ENCODE results near the gene IFNAR2. TPM values are rescaled to one million over a fixed set of nuclear protein-coding genes. Genes with fewer than 3 reads are reported as not detected.

IFNAR2 gene
- total RNA-seq, 1 donor from 2014 or later, result 23.3 TPM

GRCh38 chr21:33254766-33255165 is 25.0 kb downstream of the IFNAR2 start:
- Histone ChIP-seq H3K79me2 (ENCODE audit: insufficient read depth, low read length) (no peaks in the 10 kb centered on the region), H3K27me3 (ENCODE audit: insufficient read depth, low read length) (no peaks in the 10 kb centered on the region), H4K20me1 (ENCODE audit: insufficient read depth, low read length) (no peaks in the 10 kb centered on the region), H3K9ac (ENCODE audit: low read length) (no peak overlapping the region), H3K27ac (ENCODE audit: low read depth, low read length) (no peak overlapping the region), H3K9me3 (ENCODE audit: insufficient read depth, low read depth, low read length) (no peaks in the 10 kb centered on the region), H3K4me3 (ENCODE audit: insufficient read depth, low read depth, low read length) (no peak overlapping the region), H3K4me1 (ENCODE audit: insufficient read depth, low read length) (no peaks in the 10 kb centered on the region), H3K36me3 (ENCODE audit: insufficient read depth, low read length) (peaks cover 3% of the 10 kb centered on the region), H3K4me2 (ENCODE audit: low read length) (no peak overlapping the region), H2AFZ (ENCODE audit: low read depth, low read length) (no peak overlapping the region)
- FAIRE-seq (no peak), DNase-seq (ENCODE audit: low read depth) (no peak)
- Mint-ChIP-seq H3K36me3 (ENCODE audit: low read depth, unreplicated experiment) (peaks cover 64% of the 10 kb centered on the region), H3K9me3 (ENCODE audit: unreplicated experiment) (peaks cover 3% of the 10 kb centered on the region), H3K4me1 (ENCODE audit: low read depth, unreplicated experiment) (peaks cover 1% of the 10 kb centered on the region), H3K27me3 (ENCODE audit: low read depth, unreplicated experiment) (no peaks in the 10 kb centered on the region), H3K27ac (ENCODE audit: unreplicated experiment) (no peak overlapping the region), H3K4me3 (ENCODE audit: unreplicated experiment) (no peak overlapping the region)
- TF ChIP-seq EZH2 (IDR thresholded peaks at IDR 0.05; ENCODE audit: insufficient read depth, low read length) (no peak), CTCF (IDR thresholded peaks at IDR 0.05; ENCODE audit: insufficient read depth, low read depth, low read length) (no peak)

GRCh38 chr21:33255404-33255803 is 25.7 kb downstream of the IFNAR2 start:
- no peak overlapping the region for H3K4me3 Mint-ChIP-seq (ENCODE audit: unreplicated experiment)
- H3K9me3 Mint-ChIP-seq (ENCODE audit: unreplicated experiment), result peaks cover 3% of the 10 kb centered on the region
- H3K79me2 ChIP-seq (ENCODE audit: insufficient read depth, low read length), result no peaks in the 10 kb centered on the region
- H3K4me1 ChIP-seq (ENCODE audit: insufficient read depth, low read length), result no peaks in the 10 kb centered on the region
- H3K36me3 Mint-ChIP-seq (ENCODE audit: low read depth, unreplicated experiment), result peaks cover 62% of the 10 kb centered on the region
- H3K9ac ChIP-seq (ENCODE audit: low read length), result no peak overlapping the region
- H2AFZ ChIP-seq (ENCODE audit: low read depth, low read length), result no peak overlapping the region
- no peak overlapping the region for H3K4me3 ChIP-seq (ENCODE audit: insufficient read depth, low read depth, low read length)
- no peaks in the 10 kb centered on the region for H3K27me3 Mint-ChIP-seq (ENCODE audit: low read depth, unreplicated experiment)
- H3K4me1 Mint-ChIP-seq (ENCODE audit: low read depth, unreplicated experiment), result peaks cover 2% of the 10 kb centered on the region
- H3K27ac ChIP-seq (ENCODE audit: low read depth, low read length), result no peak overlapping the region
- no peak for FAIRE-seq
- TF ChIP-seq EZH2 (IDR thresholded peaks at IDR 0.05; ENCODE audit: insufficient read depth, low read length) (no peak), CTCF (IDR thresholded peaks at IDR 0.05; ENCODE audit: insufficient read depth, low read depth, low read length) (no peak)
- no peak overlapping the region for H3K27ac Mint-ChIP-seq (ENCODE audit: unreplicated experiment)
- H3K36me3 ChIP-seq (ENCODE audit: insufficient read depth, low read length), result peaks cover 3% of the 10 kb centered on the region
- no peak overlapping the region for H3K4me2 ChIP-seq (ENCODE audit: low read length)
- no peak for DNase-seq (ENCODE audit: low read depth)
- no peaks in the 10 kb centered on the region for H3K27me3 ChIP-seq (ENCODE audit: insufficient read depth, low read length)
- H4K20me1 ChIP-seq (ENCODE audit: insufficient read depth, low read length), result no peaks in the 10 kb centered on the region
- no peaks in the 10 kb centered on the region for H3K9me3 ChIP-seq (ENCODE audit: insufficient read depth, low read depth, low read length)

GRCh38 chr21:33256019-33256418 is 26.3 kb downstream of the IFNAR2 start:
- H3K27ac ChIP-seq (ENCODE audit: low read depth, low read length), result no peak overlapping the region
- H3K4me3 ChIP-seq (ENCODE audit: insufficient read depth, low read depth, low read length), result no peak overlapping the region
- Mint-ChIP-seq H3K27me3 (ENCODE audit: low read depth, unreplicated experiment) (no peaks in the 10 kb centered on the region), H3K27ac (ENCODE audit: unreplicated experiment) (no peak overlapping the region), H3K4me1 (ENCODE audit: low read depth, unreplicated experiment) (peaks cover 2% of the 10 kb centered on the region), H3K4me3 (ENCODE audit: unreplicated experiment) (no peak overlapping the region), H3K9me3 (ENCODE audit: unreplicated experiment) (peaks cover 3% of the 10 kb centered on the region), H3K36me3 (ENCODE audit: low read depth, unreplicated experiment) (peaks cover 56% of the 10 kb centered on the region)
- H3K9me3 ChIP-seq (ENCODE audit: insufficient read depth, low read depth, low read length), result no peaks in the 10 kb centered on the region
- H4K20me1 ChIP-seq (ENCODE audit: insufficient read depth, low read length), result no peaks in the 10 kb centered on the region
- DNase-seq (ENCODE audit: low read depth) (no peak), FAIRE-seq (no peak)
- no peaks in the 10 kb centered on the region for H3K4me1 ChIP-seq (ENCODE audit: insufficient read depth, low read length)
- TF ChIP-seq CTCF (IDR thresholded peaks at IDR 0.05; ENCODE audit: insufficient read depth, low read depth, low read length), result no peak
- no peak for TF ChIP-seq EZH2 (IDR thresholded peaks at IDR 0.05; ENCODE audit: insufficient read depth, low read length)
- no peak overlapping the region for H3K9ac ChIP-seq (ENCODE audit: low read length)
- no peaks in the 10 kb centered on the region for H3K79me2 ChIP-seq (ENCODE audit: insufficient read depth, low read length)
- H3K4me2 ChIP-seq (ENCODE audit: low read length), result no peak overlapping the region
- no peak overlapping the region for H2AFZ ChIP-seq (ENCODE audit: low read depth, low read length)
- H3K27me3 ChIP-seq (ENCODE audit: insufficient read depth, low read length), result no peaks in the 10 kb centered on the region
- peaks cover 3% of the 10 kb centered on the region for H3K36me3 ChIP-seq (ENCODE audit: insufficient read depth, low read length)
